GM12878 (cell line): Measurements from ENCODE around the gene F12. TPM values are rescaled to one million over a fixed set of nuclear protein-coding genes. Genes with fewer than 3 reads are reported as not detected.

ENCODE experiments used
- ATAC-seq: fragments of 200-7000 bp; cut with Tn5 transposase; 3 replicates; pipeline ENCODE4 v1.9.1; 2020; ENCODE audit warnings: mild to moderate bottlenecking, moderate library complexity
- BruUV-seq: library from RNA; stranded (reverse); fragments of 400-500 nt; replicated peaks from 2 replicates; lab custom pipeline; 2021; lab: Mats Ljungman, UMichigan
- CTCF ChIA-PET: fragments of 300-600 bp; sonication (Branson Sonifier 250); formaldehyde crosslinking; extraction: SDS; loops from one replicate; lab custom pipeline; 2021; ENCODE audit warnings: inconsistent platforms; lab: Yijun Ruan, JAX
- POLR2A ChIA-PET: fragments of 350-600 bp; formaldehyde crosslinking; extraction: SDS; loops from one replicate; lab custom pipeline; 2021; ENCODE audit warnings: inconsistent platforms; lab: Charles Lee
- RAD21 ChIA-PET: fragments of 300-600 bp; sonication (Branson Sonifier 250); formaldehyde crosslinking; loops from one replicate; lab custom pipeline; 2023; ENCODE audit warnings: antibody characterized with exemption; ENCODE audit not compliant: unreplicated experiment; lab: Charles Lee
- SMC1A ChIA-PET: fragments of 300-600 bp; sonication (Branson Sonifier 250); formaldehyde crosslinking; loops from one replicate; lab custom pipeline; 2023; ENCODE audit not compliant: unreplicated experiment, uncharacterized antibody; lab: Charles Lee
- DNase-seq: peaks from one replicate; pipeline ENCODE4 v3.0.0-alpha.2; 2011; ENCODE audit warnings: low read depth, low spot score
- FAIRE-seq: peaks from 3 replicates; lab custom pipeline; 2011; peaks lifted over from hg19 to GRCh38; lab: Jason Lieb, UNC
- H2AFZ ChIP-seq: 2 replicates; pipeline ENCODE4 v1.6.0; 2011; ENCODE audit warnings: low read depth, low read length, control low read depth; ENCODE audit not compliant: control insufficient read depth
- H3K27ac ChIP-seq: 2 replicates; pipeline ENCODE4 v1.5.1; 2011; ENCODE audit warnings: control low read depth; ENCODE audit not compliant: control insufficient read depth, insufficient read depth
- H3K27me3 ChIP-seq, 2 experiments: replicated peaks in 1 of 2; 2 replicates each; pipeline versions ENCODE4 v1.6.0 to v1.6.1; 2011; ENCODE audit warnings: low read length in 1 of 2; ENCODE audit not compliant: control insufficient read depth in 2 of 2, insufficient read depth in 2 of 2
- H3K36me3 ChIP-seq, 2 experiments: 2 replicates each; pipeline ENCODE4 v1.5.1; 2011; ENCODE audit warnings: low read length in 1 of 2; ENCODE audit not compliant: control insufficient read depth in 2 of 2, insufficient read depth in 2 of 2
- H3K4me1 ChIP-seq: 2 replicates; pipeline ENCODE4 v1.6.1; 2011; ENCODE audit warnings: mild to moderate bottlenecking, low read length, moderate library complexity, mixed read lengths; ENCODE audit not compliant: control insufficient read depth, insufficient read depth
- H3K4me2 ChIP-seq: 2 replicates; pipeline ENCODE4 v1.6.0; 2011; ENCODE audit warnings: control low read depth; ENCODE audit not compliant: control insufficient read depth, insufficient read depth
- H3K4me3 ChIP-seq: fragments of 200-600 bp; sonication (generic); 2 replicates; pipeline ENCODE4 v1.5.1; 2016
- H3K79me2 ChIP-seq: 2 replicates; pipeline ENCODE4 v1.6.0; 2011; ENCODE audit warnings: low read length; ENCODE audit not compliant: control insufficient read depth, insufficient read depth
- H3K9ac ChIP-seq: 2 replicates; pipeline ENCODE4 v1.8.0; 2011; ENCODE audit warnings: low read length, control low read depth, mixed read lengths; ENCODE audit not compliant: control insufficient read depth, insufficient read depth
- H3K9me3 ChIP-seq: replicated peaks from 3 replicates; pipeline ENCODE4 v1.5.1; 2011; ENCODE audit warnings: mild to moderate bottlenecking, low read length; ENCODE audit not compliant: control insufficient read depth, insufficient read depth
- H4K20me1 ChIP-seq: 2 replicates; pipeline ENCODE4 v1.6.0; 2011; ENCODE audit not compliant: control insufficient read depth, insufficient read depth
- CBFB ChIP-seq: IDR thresholded peaks from 2 replicates; pipeline ENCODE4 v1.6.1; 2016; ENCODE audit warnings: antibody characterized with exemption, low read depth
- EZH2 ChIP-seq: IDR thresholded peaks from 2 replicates; pipeline ENCODE4 v1.6.1; 2012; ENCODE audit warnings: low read depth, mild to moderate bottlenecking, control low read depth, inconsistent platforms, low read length, borderline replicate concordance; ENCODE audit not compliant: control insufficient read depth
- KLF5 ChIP-seq: fragments of 450-650 bp; IDR thresholded peaks from 2 replicates; pipeline ENCODE4 v1.6.1; 2014; ENCODE audit warnings: mild to moderate bottlenecking; ENCODE audit not compliant: partially characterized antibody
- NR2C2 ChIP-seq: IDR thresholded peaks from 2 replicates; pipeline ENCODE4 v1.6.1; 2011; ENCODE audit warnings: borderline replicate concordance, low read depth; ENCODE audit not compliant: control insufficient read depth, insufficient read length
- NR2F1 ChIP-seq: fragments of 450-650 bp; conservative IDR thresholded peaks from 2 replicates; pipeline ENCODE4 v1.6.1; 2017; ENCODE audit warnings: mild to moderate bottlenecking
- RB1 ChIP-seq: fragments of 450-650 bp; formaldehyde crosslinking; IDR thresholded peaks from 2 replicates; pipeline ENCODE4 v1.6.1; 2017; ENCODE audit warnings: mild to moderate bottlenecking, borderline replicate concordance
- SKIL ChIP-seq: fragments of 450-650 bp; IDR thresholded peaks from 2 replicates; pipeline ENCODE4 v1.6.1; 2017; ENCODE audit warnings: mild to moderate bottlenecking, low read depth, inconsistent platforms; ENCODE audit not compliant: poor library complexity, severe bottlenecking
- SMAD5 ChIP-seq: IDR thresholded peaks from 2 replicates; pipeline ENCODE4 v1.6.1; 2016; ENCODE audit warnings: antibody characterized with exemption, low read depth
- SMC3 ChIP-seq: IDR thresholded peaks from 2 replicates; pipeline ENCODE4 v1.6.1; 2011; ENCODE audit warnings: low read length, improper control_type of control experiment, borderline replicate concordance
- SRF ChIP-seq, 2 experiments: IDR thresholded peaks; 2 replicates each; pipeline ENCODE4 v1.6.1; 2011; ENCODE audit warnings: low read depth in 2 of 2, low read length in 2 of 2, mild to moderate bottlenecking in 1 of 2, moderate library complexity in 1 of 2
- TCF12 ChIP-seq: IDR thresholded peaks from 2 replicates; pipeline ENCODE4 v1.6.1; 2011; ENCODE audit warnings: low read depth, mild to moderate bottlenecking, low read length
- ZBTB40 ChIP-seq: fragments of 450-650 bp; IDR thresholded peaks from 2 replicates; pipeline ENCODE4 v1.6.1; 2016; ENCODE audit warnings: mild to moderate bottlenecking, moderate library complexity, borderline replicate concordance
- ZNF274 ChIP-seq: IDR thresholded peaks from one replicate; pipeline ENCODE4 v1.8.0; 2011; ENCODE audit not compliant: insufficient read length, insufficient read depth
- WGBS: methylation state at CpG from one replicate; pipeline ENCODE4 v1.1.6; 2016; ENCODE audit warnings: low lambda C conversion rate; ENCODE audit not compliant: insufficient replicate concordance, insufficient coverage; ENCODE audit errors: missing lambda C conversion rate; 5-methylcytosine and 5-hydroxymethylcytosine counted together
- in situ Hi-C: fragments of 300-500 bp; cut with MboI; formaldehyde crosslinking; loops from 9 replicates; pipeline ENCODE4 v1.14.3; 2018; ENCODE audit warnings: mixed read lengths
- intact Hi-C: fragments of 100-400 bp; cut with micrococcal nuclease; formaldehyde crosslinking; loops from one replicate; pipeline ENCODE4 v1.14.2; 2022; ENCODE audit not compliant: unreplicated experiment
- polyA plus RNA-seq, 11 experiments: library from polyadenylated mRNA; depleted of rRNA in 4 of 11; unstranded in 6 of 11; stranded (reverse) in 5 of 11; fragments of >200 nt; fragmentation: Nextera tagmentation in 4 of 11; fragmentation: Illumina TruSeq in 1 of 11; extraction: Ambion mirVana in 4 of 11; extraction: Trizol in 1 of 11; gene quantifications; 1 replicate in 1 of 11; 2 replicates in 10 of 11; pipeline versions ENCODE4 v1.2.1 to v1.2.3, GENCODE V29; 2011 to 2016; ENCODE audit warnings: inconsistent platforms in 2 of 11, missing spikeins in 2 of 11, low read depth in 1 of 11
- total RNA-seq, 4 experiments: library from RNA; depleted of rRNA in 3 of 4; stranded (reverse); fragments of >200 nt in 3 of 4; fragmentation: Illumina TruSeq in 1 of 4; extraction: Trizol in 1 of 4; gene quantifications; 2 replicates each; pipeline versions ENCODE4 v1.2.1 to v1.2.3, GENCODE V29; 2013 to 2021
- TF ChIP-seq, protein P1 (sequence below): IDR thresholded peaks from 2 replicates; pipeline ENCODE4 v1.6.1; 2011; ENCODE audit warnings: borderline replicate concordance, low read depth, mild to moderate bottlenecking, moderate library complexity, mixed read lengths, low read length; ENCODE audit not compliant: insufficient read depth; ENCODE audit errors: extremely low read length
- TF ChIP-seq, protein P2 (sequence below): fragments of 450-650 bp; IDR thresholded peaks from 2 replicates; pipeline ENCODE4 v1.6.1; 2017; ENCODE audit warnings: borderline replicate concordance

F12 gene
- total and polyA plus RNA-seq, 10 of the 15 experiments (the other 5 are each of a cell fraction or from before 2014, with no cell fraction given): 0.25 to 11.3 (median 5.5) TPM

DNA sequence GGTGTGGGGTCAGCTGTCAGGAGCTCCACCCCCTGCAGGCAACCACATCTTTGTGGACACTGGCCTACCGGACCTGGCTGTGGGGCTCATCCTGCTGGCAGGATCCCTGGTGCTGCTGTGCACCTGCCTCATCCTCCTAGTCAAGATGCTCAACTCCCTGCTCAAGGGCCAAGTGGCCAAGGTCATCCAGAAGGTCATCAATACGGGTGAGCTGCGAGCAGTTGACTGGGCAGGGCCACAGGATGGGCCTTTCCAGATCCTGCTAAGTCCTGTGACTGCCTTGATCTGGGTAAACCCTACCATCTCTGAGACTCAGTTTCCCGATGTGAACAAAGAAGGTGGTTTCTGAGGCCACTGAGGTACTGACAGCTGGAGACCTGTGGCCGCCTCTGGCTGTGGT is 15.4 kb downstream of the F12 start:
- no peak overlapping the region for H3K27ac ChIP-seq
- H3K9me3 ChIP-seq: no peaks in the 10 kb centered on the region
- no peak for ATAC-seq
- H4K20me1 ChIP-seq: no peaks in the 10 kb centered on the region
- no peaks in the 10 kb centered on the region for H3K27me3 ChIP-seq
- WGBS: 63% methylated on average over 5 of the region's 5 CpGs
- peaks cover 15% of the 10 kb centered on the region for H3K4me1 ChIP-seq
- no peaks in the 10 kb centered on the region for H3K79me2 ChIP-seq
- intact Hi-C loops: loop anchor here (5.0 kb wide), 1 partner anchor 198 kb away; the partner anchor contains the start of gene TMED9
- H3K4me2 ChIP-seq: no peak overlapping the region
- FAIRE-seq: no peak
- H3K4me3 ChIP-seq: no peak overlapping the region
- ChIA-PET SMC1A (interaction anchor here (0.6 to 1.0 kb wide), 3 partner anchors 10 to 1158 kb away, joined by 3 read pairs; no protein-coding TSS in a partner anchor), RAD21 (interaction anchor here (1.1 to 6.2 kb wide), 3 partner anchors 34 to 85 kb away, joined by 3 to 108 read pairs (median 6); no protein-coding TSS in a partner anchor), POLR2A (interaction anchor here (1.0 to 6.0 kb wide), 6 partner anchors 10 to 115 kb away, joined by 3 to 56 read pairs (median 4); partner anchors contain the start of gene GRK6), CTCF (interaction anchor here (0.6 to 8.4 kb wide), 5 partner anchors 9 to 142 kb away, joined by 3 to 240 read pairs (median 11); partner anchors contain the start of genes PFN3 and SLC34A1)
- H2AFZ ChIP-seq: no peak overlapping the region
- in situ Hi-C loops: loop anchor here (25.0 kb wide), 1 partner anchor 1357 kb away; no protein-coding TSS in a partner anchor
- BruUV-seq: no TSS peak
- no peaks in the 10 kb centered on the region for H3K36me3 ChIP-seq
- H3K9ac ChIP-seq: no peak overlapping the region
- no peak for DNase-seq
- TF ChIP-seq SMC3: no peak
- no peak for TF ChIP-seq ZNF274
- TF ChIP-seq CBFB: no peak
- TF ChIP-seq EZH2: no peak
- no peak for TF ChIP-seq ZBTB40
- TF ChIP-seq SRF (IDR thresholded peaks at IDR 0.05; ENCODE audit: low read depth in 2 of 2, low read length in 2 of 2): no peak
- no peak for TF ChIP-seq SKIL
- TF ChIP-seq, protein P1, sequence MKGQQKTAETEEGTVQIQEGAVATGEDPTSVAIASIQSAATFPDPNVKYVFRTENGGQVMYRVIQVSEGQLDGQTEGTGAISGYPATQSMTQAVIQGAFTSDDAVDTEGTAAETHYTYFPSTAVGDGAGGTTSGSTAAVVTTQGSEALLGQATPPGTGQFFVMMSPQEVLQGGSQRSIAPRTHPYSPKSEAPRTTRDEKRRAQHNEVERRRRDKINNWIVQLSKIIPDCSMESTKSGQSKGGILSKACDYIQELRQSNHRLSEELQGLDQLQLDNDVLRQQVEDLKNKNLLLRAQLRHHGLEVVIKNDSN: no peak
- TF ChIP-seq, protein P2, sequence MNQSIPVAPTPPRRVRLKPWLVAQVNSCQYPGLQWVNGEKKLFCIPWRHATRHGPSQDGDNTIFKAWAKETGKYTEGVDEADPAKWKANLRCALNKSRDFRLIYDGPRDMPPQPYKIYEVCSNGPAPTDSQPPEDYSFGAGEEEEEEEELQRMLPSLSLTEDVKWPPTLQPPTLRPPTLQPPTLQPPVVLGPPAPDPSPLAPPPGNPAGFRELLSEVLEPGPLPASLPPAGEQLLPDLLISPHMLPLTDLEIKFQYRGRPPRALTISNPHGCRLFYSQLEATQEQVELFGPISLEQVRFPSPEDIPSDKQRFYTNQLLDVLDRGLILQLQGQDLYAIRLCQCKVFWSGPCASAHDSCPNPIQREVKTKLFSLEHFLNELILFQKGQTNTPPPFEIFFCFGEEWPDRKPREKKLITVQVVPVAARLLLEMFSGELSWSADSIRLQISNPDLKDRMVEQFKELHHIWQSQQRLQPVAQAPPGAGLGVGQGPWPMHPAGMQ: no peak
- TF ChIP-seq RB1: no peak
- no peak for TF ChIP-seq NR2F1
- no peak for TF ChIP-seq NR2C2
- TF ChIP-seq SMAD5: no peak
- TF ChIP-seq TCF12: no peak
- no peak for TF ChIP-seq KLF5
